Hypothalamus (tissue), 51 donors: Measurements from ENCODE around the gene EMC8.

Experiments
- DNase-seq, 51 donors: peaks; one replicate each; lab custom pipeline; 2025; lab: John Stamatoyannopoulos, UW

Gene EMC8

DNA sequence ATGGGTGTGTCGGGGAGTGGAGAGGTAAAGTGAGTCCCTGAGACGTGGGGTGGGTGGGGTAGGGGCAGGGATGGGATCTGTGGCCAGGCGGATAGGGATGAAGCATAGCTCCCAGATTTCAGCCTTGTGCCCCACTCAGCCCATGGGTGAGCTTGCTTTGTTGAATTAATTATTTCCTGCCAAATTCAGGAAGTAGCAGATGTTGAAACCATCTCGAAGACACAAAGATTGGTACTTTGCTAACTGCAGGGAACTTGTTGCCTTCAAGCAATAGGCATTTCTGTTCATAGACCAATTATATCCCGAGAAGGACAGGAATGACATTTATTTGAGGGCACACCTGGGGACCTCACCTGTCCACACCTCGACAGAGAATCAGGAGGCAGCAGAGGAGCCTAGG lies 37.5 kb downstream of the EMC8 start:
- DNase-seq = no peak

DNA sequence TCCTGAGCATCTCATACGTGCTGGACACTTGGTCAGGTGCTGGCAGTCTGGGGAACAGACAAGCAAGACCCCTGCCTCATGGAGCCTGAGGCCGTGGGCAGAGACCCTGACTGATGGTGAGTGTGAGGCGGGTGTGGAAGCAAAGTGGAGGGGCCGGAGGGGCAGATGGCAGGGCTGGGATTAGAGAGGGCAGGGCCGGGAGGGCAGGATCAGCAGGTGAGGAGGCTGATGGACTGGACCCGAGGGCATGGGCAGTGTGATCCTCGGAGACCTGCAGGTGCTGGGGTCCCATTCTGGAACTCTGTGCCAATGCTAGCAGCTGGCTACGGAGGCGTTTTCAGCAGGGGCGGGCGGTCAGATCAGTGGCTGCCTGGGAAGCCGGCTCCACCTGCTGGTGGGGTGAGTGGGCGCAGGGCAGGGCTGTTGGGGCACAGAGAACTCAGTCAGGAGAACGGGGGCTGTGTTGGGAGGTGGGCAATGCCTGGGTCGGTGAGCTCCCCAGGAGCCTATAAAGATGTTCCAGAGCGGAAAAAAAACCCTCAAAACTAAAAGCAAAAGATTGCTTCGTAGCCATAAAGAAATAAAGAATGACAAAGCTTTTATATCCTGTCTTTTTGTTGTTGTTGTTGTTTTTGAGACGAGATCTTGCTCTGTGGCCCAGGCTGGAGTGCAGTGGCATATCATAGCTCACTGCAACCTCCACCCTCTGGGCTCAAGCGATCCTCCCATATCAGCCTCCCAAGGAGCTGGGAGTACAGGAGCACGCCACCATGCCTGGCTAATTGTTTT lies 39.5 kb downstream of the EMC8 start:
- no peak for DNase-seq

DNA sequence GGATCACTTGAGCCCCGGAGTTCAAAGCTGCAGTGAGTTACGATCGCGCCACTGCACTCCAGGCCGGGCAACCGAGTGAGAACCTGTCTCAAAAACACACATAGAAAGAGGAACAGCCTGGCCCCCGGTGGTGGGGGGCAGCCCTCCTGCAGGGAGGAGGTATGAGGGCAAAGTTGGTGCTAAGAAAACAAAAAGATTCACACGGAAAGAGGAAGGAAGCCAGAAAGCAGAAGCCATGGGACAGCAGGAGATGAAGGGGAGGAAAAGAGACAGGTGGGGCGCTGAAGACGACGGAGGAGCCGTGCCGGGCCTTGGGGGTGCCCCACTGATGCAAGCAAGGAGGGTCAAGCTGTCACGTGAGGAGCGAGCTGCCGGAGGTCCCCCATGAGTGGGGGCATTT lies 40.2 kb downstream of the EMC8 start:
- DNase-seq = no peak

DNA sequence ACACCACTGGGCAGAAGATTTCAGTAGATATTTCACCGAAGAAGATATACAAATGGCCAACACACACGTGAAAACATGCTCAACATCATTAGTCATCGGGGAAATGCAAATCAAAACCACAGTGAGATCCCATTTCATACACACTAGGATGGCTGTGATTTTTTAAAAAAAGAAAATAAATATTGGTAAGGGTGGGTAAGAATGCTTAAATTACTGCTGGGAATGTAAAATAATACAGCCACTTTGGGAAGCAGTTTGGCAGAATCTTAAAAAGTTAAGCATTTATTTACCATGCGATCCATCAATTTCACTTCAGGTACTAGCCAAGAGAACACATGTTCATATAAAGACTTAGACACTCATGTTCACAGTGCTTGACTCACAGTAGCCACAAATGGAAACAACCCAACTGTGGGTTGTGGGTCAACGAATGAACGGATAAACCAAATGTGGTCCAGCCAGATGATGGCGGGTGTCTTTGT lies 42.0 kb downstream of the EMC8 start:
- DNase-seq = no peak

DNA sequence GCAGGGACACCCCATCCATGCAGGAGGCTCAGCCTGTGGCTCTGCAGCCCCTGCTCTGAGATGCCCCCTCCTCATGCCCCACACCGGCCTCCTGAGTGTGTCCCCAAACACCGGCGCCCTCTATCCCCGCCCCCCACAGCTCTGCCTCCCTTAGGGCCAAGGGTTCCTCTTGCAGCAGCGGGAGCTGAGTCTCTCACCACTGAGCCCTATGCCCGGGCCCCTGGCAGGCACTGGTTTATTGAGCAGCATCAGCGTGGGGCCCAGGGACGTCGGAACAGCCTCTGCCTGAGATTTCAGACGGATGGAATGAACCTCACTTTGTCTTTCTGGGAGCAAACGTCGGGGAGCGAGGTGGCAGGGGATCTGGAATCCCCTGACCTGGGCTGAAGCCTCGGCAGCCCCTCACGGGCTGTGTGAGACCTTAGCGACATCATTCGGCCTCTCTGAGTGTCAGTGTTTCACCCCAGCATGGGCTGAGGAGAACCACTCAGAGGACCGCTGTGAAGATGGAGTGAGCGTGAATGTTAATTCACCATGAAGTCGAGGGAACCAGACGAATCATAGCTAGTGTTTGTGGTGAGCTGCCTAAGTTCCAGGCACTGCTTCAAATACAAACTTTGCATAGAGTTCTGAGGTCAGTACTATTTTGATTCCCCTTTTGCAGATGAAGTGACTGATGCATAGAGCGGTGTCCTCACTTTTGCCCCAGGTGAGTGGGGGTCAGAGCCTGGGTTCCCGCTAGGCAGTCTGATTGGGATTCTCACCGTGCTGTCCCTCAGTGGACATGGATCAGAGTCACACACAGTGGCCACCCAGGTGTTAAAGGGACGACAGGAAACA lies 43.2 kb downstream of the EMC8 start:
- no peak for DNase-seq

DNA sequence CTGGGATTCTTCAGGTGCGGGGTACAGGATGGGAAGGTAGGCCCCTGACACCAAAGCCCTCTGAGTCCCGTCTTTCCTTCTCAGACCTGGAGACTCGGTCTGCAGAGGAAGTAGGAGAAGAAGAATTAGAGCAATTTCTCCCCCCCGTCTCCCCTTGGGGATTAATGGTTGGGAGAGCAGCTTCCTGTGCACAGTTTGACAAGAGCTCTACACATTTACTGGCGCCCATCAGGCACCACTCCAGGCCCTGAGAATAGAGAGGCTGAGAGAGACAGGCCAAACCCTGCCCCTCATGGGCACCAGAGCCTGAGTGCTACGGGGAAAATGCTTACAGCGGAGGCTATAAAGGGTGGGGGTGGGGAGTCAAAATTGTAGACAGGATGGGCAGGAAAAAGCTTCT lies 44.9 kb downstream of the EMC8 start:
- DNase-seq = no peak

DNA sequence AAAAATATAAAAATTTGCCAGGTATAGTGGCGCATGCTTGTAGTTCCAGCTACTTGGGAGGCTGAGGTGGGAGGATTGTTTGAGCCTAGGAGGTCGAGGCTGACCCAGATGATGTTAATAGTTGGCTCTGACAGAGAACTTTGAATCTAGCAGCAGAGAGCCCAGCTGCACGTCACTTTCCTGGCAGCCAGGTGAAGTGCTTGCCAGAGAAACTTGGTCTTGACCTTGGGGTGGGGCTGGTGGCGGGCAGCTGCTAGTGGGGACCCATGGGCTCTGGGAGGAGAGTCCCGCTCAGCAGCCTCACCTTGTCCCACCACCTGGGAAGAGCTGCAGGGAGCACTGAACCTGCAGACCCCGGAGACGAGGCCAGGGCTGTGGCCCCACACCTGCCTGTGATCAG lies 45.4 kb downstream of the EMC8 start:
- DNase-seq = no peak

DNA sequence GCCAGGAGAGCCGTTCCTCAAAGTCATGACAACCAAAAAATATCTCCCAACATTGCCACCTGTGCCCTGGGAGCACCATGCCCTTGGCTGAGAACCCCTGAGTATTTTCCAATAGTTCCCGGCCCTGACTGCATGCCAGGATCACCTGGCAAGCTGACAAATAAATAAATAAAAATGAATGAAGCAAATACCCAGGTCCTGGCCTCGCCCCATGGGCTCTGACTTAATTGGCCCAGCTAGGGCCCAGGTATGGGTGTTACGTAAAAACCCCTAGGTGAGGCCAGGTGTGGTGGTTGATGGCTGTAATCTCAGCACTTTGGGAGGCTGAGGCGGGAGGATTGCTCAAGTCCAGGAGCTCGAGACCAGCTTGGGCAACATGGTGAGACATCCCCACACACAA lies 45.8 kb downstream of the EMC8 start:
- no peak for DNase-seq

DNA sequence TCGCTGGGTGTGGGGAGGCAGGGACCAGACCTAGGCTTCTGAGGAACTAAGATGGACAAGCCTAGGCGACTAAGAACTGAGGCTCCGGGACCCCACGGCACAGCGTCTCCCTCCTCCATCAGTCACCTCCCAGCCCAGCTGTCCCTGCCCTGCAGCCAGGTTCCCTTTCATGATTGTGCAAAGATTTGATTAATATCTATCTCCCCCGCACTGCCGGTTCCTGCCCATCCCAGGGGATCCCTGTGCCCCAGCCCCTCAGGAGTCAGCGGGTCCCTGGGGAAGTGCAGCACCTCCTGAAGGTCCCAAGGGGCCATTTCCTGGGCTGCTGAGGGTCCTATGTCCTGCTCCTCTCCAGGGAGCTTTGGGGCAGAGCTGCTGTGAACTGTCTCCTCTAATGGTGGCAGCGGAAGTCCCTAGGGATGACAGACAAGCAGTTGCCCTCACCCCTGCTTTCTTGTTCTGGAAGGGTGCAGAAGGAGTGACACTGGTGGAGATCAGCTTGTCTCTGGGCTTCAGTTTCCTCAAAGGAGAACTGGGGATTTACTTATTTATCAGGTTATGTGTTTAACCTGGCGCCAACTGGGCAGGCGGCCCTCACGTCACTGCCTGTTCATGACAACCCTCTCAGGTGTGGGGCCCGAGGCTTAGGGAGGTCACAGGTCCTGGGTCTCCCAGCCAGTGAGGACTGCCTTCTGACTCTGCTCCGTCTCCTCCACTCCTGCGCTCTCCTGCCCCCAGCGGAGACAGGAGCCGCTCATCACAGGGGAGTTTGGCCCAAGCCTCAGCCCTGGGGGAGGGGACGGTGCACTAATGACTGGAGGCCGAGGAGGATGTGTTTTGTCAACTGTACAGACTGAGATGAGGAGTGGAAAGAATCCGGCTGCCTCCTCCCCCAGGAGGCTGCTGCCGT lies 46.6 kb downstream of the EMC8 start:
- no peak for DNase-seq

DNA sequence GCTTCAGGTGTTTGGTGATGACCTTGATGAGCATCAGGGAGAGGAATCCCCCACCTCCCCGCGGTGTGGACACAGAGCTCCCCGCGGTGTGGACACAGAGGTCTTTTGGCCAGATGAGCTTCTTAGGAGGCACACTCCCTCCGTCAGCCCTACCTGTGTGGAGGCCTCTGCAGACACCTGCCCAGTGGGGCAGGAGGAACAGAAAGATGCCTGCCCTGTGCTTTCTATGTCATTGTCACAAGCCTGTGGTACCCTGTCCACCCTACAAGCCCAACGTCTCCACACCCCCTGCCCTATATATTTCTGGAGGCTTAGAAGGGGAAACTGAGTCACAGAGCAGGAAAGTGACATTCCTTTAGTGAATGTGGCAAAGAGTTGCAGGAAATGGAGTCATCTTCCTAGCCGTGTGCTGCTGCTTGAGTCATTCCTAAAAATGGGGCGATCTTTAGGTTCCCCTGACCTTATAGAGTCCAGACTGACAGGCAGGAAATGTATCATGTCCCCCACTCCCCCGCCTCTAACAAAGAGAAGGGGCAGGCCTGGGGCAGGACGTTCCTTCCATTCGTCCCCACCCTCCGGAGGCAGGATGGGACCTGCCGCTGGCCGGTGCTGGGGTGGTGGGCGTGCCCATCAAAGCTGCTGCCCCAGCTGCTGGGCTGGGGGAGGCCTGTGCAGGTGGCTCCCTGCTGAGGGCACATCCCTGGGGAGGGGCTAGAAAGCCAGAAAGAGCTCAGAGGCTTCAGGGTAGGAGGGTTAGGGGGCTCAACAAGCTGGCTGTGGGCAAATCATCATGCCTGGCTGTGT lies 47.4 kb downstream of the EMC8 start:
- DNase-seq = no peak

DNA sequence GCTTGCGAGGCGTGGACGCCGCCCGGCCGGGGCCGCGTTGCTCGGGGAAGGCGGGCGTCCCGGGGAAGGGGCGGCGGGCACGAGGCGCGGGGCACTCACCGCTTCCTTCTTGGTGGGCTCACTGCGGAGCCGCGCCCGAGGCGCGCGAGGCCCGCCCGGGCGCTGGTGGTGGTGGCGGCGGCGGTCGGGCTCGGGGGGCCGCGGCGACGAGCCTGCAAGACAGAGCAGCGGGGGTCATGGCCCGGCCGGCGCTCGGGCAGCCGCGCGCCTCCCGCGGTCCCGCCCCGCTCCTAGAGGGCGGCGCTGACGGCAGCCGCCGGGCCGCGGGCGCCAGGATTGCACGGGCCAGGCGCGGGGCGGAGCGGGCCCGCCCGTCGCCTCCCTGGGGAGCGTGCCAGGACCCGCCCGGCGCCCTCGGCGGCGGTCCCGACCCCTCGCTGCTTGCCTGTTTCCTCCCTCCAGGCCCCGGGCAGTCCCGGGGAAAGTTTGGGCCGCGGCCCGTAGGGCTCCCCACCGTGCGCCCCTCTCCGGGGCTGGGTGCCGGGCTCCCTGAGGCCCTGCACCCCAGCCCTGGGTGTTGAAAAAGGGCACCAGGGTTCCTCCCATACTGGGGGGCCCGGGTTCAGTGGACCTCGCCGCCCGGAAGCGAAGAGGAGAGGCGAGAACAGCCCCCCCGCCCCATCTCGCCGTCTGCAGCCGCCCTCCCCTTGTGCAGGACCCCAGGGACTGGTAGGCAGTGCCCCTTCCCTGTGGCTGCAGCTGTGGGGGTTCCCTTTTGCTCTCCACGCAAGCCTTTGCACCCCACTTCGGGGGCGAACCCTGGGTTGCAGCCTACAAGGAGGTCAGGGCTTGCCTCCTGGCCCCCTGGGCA lies 48.3 kb downstream of the EMC8 start, which contains the start of gene C16orf74:
Gene C16orf74 (minus strand): TSS at position 270 of the 871 bp plus-strand sequence. CDS start 15,879 bp downstream, outside the sequence.
- DNase-seq = peak in 1 of 51 donors; percentile 6

DNA sequence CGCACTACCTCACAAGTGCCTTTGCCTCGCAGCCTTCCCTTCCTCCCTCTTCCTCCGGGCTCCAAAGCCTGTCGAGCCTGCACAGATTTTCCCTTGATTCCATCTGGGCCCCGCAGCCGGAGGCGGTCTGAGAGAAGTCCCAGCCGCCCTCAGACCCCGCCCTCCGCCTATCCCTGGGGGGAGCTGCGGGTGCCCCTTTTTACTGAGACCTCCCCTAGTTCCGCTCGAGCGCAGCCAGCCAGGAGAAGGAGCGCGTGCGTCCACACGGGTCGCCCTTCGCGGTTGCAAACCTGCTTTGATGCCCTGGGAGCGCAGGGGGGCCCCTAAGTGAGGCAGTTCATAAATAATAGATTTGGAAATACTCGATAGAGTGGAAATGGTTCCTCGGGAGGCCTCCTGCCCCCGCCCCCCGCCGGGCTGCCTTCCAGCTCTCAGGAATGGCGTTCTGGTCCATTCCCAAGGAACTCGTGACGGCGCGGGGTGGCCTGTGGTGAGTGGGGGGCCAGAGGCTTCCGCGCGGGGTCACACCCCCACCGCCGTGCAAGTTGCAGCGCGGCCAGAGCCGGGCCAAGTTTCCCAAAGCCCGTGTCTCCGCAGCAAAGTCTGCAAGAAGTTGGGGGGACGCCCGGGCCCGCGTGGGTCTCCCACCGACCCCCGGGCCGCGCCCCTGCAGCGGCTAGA lies 49.1 kb downstream of the EMC8 start:
- peak in 2 of 51 donors; percentile 10 to 14 for DNase-seq

DNA sequence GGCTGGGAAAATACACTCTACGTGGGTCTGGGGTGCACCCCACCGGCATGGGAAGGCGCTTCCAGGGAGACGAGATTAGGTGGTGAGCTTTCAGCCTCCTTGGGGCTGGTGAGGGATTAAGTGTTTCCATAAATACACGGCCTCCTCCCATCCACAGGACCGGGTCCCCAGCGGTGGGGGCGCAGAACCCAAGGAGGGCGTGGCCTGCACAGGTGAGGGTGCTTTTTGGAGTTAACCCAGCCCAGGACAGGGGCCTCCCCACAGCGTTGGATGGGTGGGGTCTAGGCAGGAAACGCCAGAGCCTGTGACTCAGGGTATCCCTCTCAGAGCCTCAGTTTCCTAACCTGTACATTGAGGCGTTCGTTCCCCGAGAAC lies 49.6 kb downstream of the EMC8 start:
- no peak for DNase-seq

DNA sequence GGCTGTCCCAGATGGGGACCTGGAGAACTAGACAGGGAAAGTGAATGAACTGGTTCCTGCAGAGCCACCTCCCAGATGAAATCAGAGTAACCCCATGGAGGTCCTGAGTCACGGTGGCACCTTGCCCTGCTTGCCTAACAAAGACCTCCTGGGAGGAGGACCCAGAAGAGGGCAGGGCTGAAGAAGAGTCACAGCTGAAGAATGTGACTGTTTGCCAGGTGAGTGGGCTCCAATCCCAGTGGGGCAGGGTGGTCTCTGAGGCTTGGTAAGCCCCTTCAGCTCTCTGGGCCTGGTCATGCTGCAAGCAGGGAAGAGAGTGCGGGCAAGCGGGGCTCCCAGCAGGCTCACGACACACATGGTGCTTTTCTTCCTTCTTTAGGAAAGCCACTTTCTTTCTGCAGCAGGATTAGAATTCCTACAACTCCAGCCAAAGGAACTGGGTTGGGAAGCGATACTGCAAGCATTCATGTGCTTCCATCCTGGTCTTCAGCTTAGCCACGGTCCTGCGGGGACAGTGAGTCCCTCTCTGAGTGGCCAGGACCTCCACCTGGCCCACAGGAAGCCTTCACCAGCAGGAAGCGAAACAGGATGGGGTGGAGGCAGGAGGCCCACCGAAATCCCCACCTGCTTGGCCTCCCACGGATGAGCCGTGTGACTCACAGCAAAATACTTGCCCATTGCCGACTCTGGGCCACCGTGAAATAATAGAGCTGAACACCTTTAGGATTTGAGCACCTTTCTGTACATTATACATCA lies 52.7 kb downstream of the EMC8 start:
- DNase-seq = no peak

DNA sequence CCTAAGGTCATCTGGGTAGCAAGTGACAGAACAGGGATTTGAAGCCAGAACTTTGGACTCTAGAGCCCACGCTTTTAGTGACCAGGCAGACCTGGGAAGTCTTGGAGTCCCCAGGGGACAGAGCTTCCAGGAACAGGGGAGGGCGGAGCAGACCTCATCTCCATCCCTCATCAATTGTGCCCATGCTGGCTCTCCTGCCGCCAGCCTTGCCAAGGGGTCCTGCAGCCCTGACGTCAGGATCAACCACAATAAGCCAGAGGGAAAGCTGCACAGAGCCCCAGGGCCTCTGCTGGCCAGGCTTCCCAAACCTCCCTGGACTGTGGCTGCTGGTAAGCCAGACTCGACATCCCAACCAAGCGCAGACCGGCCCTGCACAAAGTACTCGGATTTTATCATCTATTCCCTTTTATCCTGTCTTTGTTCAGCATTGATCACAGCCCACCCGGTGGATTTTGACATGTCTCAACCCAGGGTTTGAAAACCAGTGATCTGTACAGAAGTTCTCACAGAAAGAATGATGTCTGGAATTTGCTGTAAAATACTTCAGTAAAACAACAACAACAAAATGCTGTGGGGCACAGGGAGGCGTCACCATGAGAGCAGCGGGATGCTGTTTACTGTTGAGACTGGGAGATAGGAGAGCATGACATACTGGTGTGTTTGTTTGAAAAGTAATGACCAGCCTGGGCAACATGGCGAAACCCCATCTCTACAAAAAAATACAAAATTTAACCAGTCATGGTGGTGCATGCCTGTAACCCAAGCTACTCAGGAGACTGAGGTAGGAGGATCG lies 60.2 kb downstream of the EMC8 start:
- no peak for DNase-seq

DNA sequence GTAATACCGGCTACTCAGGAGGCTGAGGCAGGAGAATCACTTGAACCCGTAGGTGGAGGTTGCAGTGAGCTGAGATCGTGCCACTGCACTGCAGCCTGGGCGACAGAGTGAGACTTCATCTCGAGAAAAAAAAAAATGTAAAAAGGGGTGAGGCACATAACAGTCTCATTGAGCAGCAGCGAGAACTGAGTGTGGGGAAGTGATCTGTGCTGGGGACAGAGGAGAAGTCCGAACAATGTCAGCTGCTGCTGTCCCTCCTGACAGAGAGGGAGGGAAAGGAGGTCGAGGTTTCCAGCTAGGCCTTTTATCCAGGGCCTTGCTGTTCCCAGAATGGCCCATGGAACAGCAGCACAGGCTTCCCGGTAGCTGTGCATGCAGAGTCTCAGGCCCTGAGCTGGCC lies 62.4 kb downstream of the EMC8 start:
- DNase-seq = no peak

DNA sequence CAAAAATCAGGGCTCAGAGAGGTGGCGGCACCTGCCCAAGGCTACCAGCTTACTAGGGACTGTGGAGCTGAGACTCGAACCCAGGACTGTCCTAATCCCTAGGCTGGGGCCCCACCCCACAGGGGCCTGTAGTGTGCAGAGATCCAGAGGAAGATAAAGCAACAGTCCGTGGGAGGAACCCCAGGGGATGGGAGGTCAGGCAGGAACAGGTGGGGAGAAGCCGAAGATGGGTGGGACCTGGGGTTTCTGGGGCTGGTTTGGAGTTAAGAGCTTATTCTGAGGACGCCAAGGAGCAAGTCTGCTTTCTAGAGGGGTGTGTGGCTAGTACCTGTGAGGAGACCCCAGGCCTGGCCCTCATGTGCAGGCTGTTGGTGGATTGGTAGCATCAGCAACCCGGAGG lies 63.4 kb downstream of the EMC8 start:
- DNase-seq = no peak
